SIG-M5 (cell line): Measurements from ENCODE around the gene APOC1.
"Not testable (repeated sequence)": the region's sequence is repeated elsewhere in the genome, so short reads cannot be mapped to it uniquely, and the experiment has no call there.

Experiments
- DNase-seq: peaks from one replicate; lab custom pipeline; 2025; lab: John Stamatoyannopoulos, UW

Gene APOC1

GRCh38 chr19:44913512-44914432 is 636 bp upstream of the APOC1 start:
- not testable (repeated sequence) for DNase-seq

GRCh38 chr19:44924243-44924725 is 9.9 kb downstream of the APOC1 start:
- no peak for DNase-seq

GRCh38 chr19:44925114-44925891 is 10.9 kb downstream of the APOC1 start:
- DNase-seq, result no peak

- not testable (repeated sequence) for DNase-seq
Observed at GRCh38 chr19:44926245-44927077, 12.1 kb downstream of the APOC1 start.

- DNase-seq, result no peak
Observed at GRCh38 chr19:44927746-44928145, 13.3 kb downstream of the APOC1 start.

GRCh38 chr19:44930088-44930487 is 15.7 kb downstream of the APOC1 start:
- DNase-seq, result no peak

GRCh38 chr19:44931541-44931940 is 17.1 kb downstream of the APOC1 start:
- DNase-seq, result no peak

- no peak for DNase-seq
Observed at GRCh38 chr19:44939668-44940067, 25.3 kb downstream of the APOC1 start.

GRCh38 chr19:44942067-44942571 is 27.7 kb downstream of the APOC1 start, which contains the start of gene APOC4:
APOC4 (plus strand) TSS chr19:44942237; CDS start chr19:44942278, 41 bp downstream.
- DNase-seq, result no peak

- DNase-seq, result no peak
Observed at GRCh38 chr19:44943801-44944249, 29.4 kb downstream of the APOC1 start.

- no peak for DNase-seq
Observed at GRCh38 chr19:44947041-44947581, 32.7 kb downstream of the APOC1 start.

GRCh38 chr19:44948237-44948636 is 33.8 kb downstream of the APOC1 start:
- no peak for DNase-seq

- no peak for DNase-seq
Observed at GRCh38 chr19:44948763-44949374, 34.5 kb downstream of the APOC1 start.

- no peak for DNase-seq
Observed at GRCh38 chr19:44949550-44949949, 35.1 kb downstream of the APOC1 start.

GRCh38 chr19:44951179-44952159 is 37.1 kb downstream of the APOC1 start:
- DNase-seq, result no peak

GRCh38 chr19:44954278-44954648 is 39.9 kb downstream of the APOC1 start:
- no peak for DNase-seq

GRCh38 chr19:44954649-44955504 is 40.5 kb downstream of the APOC1 start, which contains the start of gene CLPTM1:
CLPTM1 (plus strand) TSS chr19:44955380; CDS start chr19:44955396, 16 bp downstream.
- peak; percentile 83 for DNase-seq
